Gastrocnemius medialis (tissue), 4 donors: ENCODE results near the gene RHBDD1. TPM values are rescaled to one million over a fixed set of nuclear protein-coding genes. Genes with fewer than 3 reads are reported as not detected.

Experiments used
- ATAC-seq, 2 donors: fragments of 150-250 bp; one replicate each; pipeline ENCODE4 v1.9.1; 2016
- DNase-seq, 2 donors: peaks; one replicate each; pipeline ENCODE4 v3.0.0-alpha.2; 2019
- H3K27ac ChIP-seq, 4 donors: fragments of 200-600 bp; sonication (generic); 1 replicate in 1 of 4; 2 replicates in 3 of 4; pipeline ENCODE4 v1.5.1; 2016 to 2018; ENCODE audit warnings: mild to moderate bottlenecking in 2 of 4, moderate library complexity in 1 of 4
- H3K27me3 ChIP-seq, 3 donors: fragments of 200-600 bp; sonication (generic) in 2 of 3; 1 replicate in 1 of 3; 2 replicates in 2 of 3; pipeline versions ENCODE4 v1.5.1 to v1.6.0; 2016 to 2019; ENCODE audit warnings: mild to moderate bottlenecking in 1 of 3, moderate library complexity in 1 of 3
- H3K36me3 ChIP-seq, 2 donors: fragments of 200-600 bp; sonication (generic) in 1 of 2; one replicate each; pipeline ENCODE4 v1.5.1; 2017 to 2018
- H3K4me1 ChIP-seq, 2 donors: fragments of 200-600 bp; sonication (generic) in 1 of 2; one replicate each; pipeline ENCODE4 v1.5.1; 2016 to 2017; ENCODE audit warnings: mild to moderate bottlenecking in 2 of 2
- H3K4me3 ChIP-seq, 4 donors: fragments of 200-600 bp; sonication (generic) in 3 of 4; 1 replicate in 1 of 4; 2 replicates in 3 of 4; pipeline ENCODE4 v1.5.1; 2016 to 2019; ENCODE audit warnings: mild to moderate bottlenecking in 2 of 4
- H3K9me3 ChIP-seq, 3 donors: fragments of 200-600 bp; sonication (generic) in 2 of 3; 1 replicate in 1 of 3; 2 replicates in 2 of 3; pipeline ENCODE4 v1.5.1; 2016 to 2019
- CTCF ChIP-seq, 5 experiments: fragments of 450-650 bp in 3 of 5; fragments of 200-600 bp in 2 of 5; sonication (generic) in 2 of 5; IDR thresholded peaks in 4 of 5; conservative IDR thresholded peaks in 1 of 5; 1 replicate in 4 of 5; 2 replicates in 1 of 5; pipeline ENCODE4 v1.5.1; 2016 to 2019; ENCODE audit warnings: antibody characterized with exemption in 5 of 5, mild to moderate bottlenecking in 3 of 5, moderate library complexity in 3 of 5
- POLR2A ChIP-seq, 2 donors: fragments of 450-650 bp; IDR thresholded peaks; one replicate each; pipeline ENCODE4 v1.6.1; 2017; ENCODE audit warnings: antibody characterized with exemption in 2 of 2, mild to moderate bottlenecking in 2 of 2, moderate library complexity in 2 of 2
- in situ Hi-C, 4 donors: fragments of 200-750 bp; cut with MboI; loops; one replicate each; pipeline versions ENCODE4 v1.15.0 to v1.8.0; 2017; ENCODE audit warnings: low sequenced_read_pairs in 4 of 4
- intact Hi-C: fragments of 100-400 bp; cut with DNase I; formaldehyde crosslinking; loops from one replicate; pipeline ENCODE4 v1.15.1; 2023; ENCODE audit warnings: low total_unique reads
- total RNA-seq, 4 donors: library from RNA; depleted of rRNA; stranded (reverse); fragments of >200 nt; gene quantifications; one replicate each; pipeline versions ENCODE4 v1.1.0 to v1.2.3, GENCODE V29; 2016

Gene RHBDD1
- total RNA-seq, 4 donors from 2014 or later, result 6.2 to 14.2 (median 8.7) TPM

GRCh38 chr2:226891780-226892590 lies 56.1 kb downstream of the RHBDD1 start:
- ATAC-seq (no peak), DNase-seq (no peak)
- no peak for TF ChIP-seq CTCF (IDR thresholded peaks at IDR 0.05 in 4 of 5, conservative IDR thresholded peaks at IDR 0.05 in 1 of 5)
- TF ChIP-seq POLR2A (IDR thresholded peaks at IDR 0.05), result no peak
- intact Hi-C loops (no loop called here), in situ Hi-C loops (no loop called here)
- H3K9me3 ChIP-seq, result no peaks in the 10 kb centered on the region
- no peaks in the 10 kb centered on the region for H3K27me3 ChIP-seq
- no peak overlapping the region for H3K27ac ChIP-seq
- H3K4me1 ChIP-seq, result no peaks in the 10 kb centered on the region
- no peak overlapping the region for H3K4me3 ChIP-seq
- no peaks in the 10 kb centered on the region for H3K36me3 ChIP-seq

- Histone ChIP-seq H3K27me3 (no peaks in the 10 kb centered on the region), H3K4me3 (no peak overlapping the region), H3K27ac (no peak overlapping the region), H3K36me3 (no peaks in the 10 kb centered on the region), H3K9me3 (no peaks in the 10 kb centered on the region), H3K4me1 (no peaks in the 10 kb centered on the region)
- TF ChIP-seq CTCF (IDR thresholded peaks at IDR 0.05 in 4 of 5, conservative IDR thresholded peaks at IDR 0.05 in 1 of 5), result no peak
- TF ChIP-seq POLR2A (IDR thresholded peaks at IDR 0.05), result no peak
- intact Hi-C loops, result no loop called here
- no peak for DNase-seq
- in situ Hi-C loops, result no loop called here
- no peak for ATAC-seq
Measured at GRCh38 chr2:226892729-226893128, 56.9 kb downstream of the RHBDD1 start.

GRCh38 chr2:226893216-226893615 lies 57.4 kb downstream of the RHBDD1 start:
- intact Hi-C loops (no loop called here), in situ Hi-C loops (no loop called here)
- H3K27me3 ChIP-seq, result no peaks in the 10 kb centered on the region
- TF ChIP-seq POLR2A (IDR thresholded peaks at IDR 0.05) (no peak), CTCF (IDR thresholded peaks at IDR 0.05 in 4 of 5, conservative IDR thresholded peaks at IDR 0.05 in 1 of 5) (no peak)
- DNase-seq, result no peak
- H3K27ac ChIP-seq, result no peak overlapping the region
- H3K36me3 ChIP-seq, result no peaks in the 10 kb centered on the region
- no peak overlapping the region for H3K4me3 ChIP-seq
- no peak for ATAC-seq
- no peaks in the 10 kb centered on the region for H3K4me1 ChIP-seq
- no peaks in the 10 kb centered on the region for H3K9me3 ChIP-seq

GRCh38 chr2:226894752-226895151 lies 58.9 kb downstream of the RHBDD1 start:
- Histone ChIP-seq H3K9me3 (no peaks in the 10 kb centered on the region), H3K4me3 (no peak overlapping the region), H3K4me1 (no peaks in the 10 kb centered on the region), H3K36me3 (no peaks in the 10 kb centered on the region), H3K27me3 (no peaks in the 10 kb centered on the region), H3K27ac (no peak overlapping the region)
- no peak for TF ChIP-seq POLR2A (IDR thresholded peaks at IDR 0.05)
- no peak for TF ChIP-seq CTCF (IDR thresholded peaks at IDR 0.05 in 4 of 5, conservative IDR thresholded peaks at IDR 0.05 in 1 of 5)
- in situ Hi-C loops, result no loop called here
- ATAC-seq (no peak), DNase-seq (no peak)
- intact Hi-C loops, result no loop called here
